Thyroid gland (tissue), 4 donors: ENCODE measurements around the gene CIDEC. TPM values are rescaled to one million over a fixed set of nuclear protein-coding genes. Genes with fewer than 3 reads are reported as not detected.

ENCODE experiments used
- DNase-seq, 2 donors: peaks; one replicate each; pipeline ENCODE4 v3.0.0-alpha.2; 2019
- H3K27ac ChIP-seq, 3 donors: fragments of 200-600 bp; sonication (generic); 1 replicate in 2 of 3; 2 replicates in 1 of 3; pipeline ENCODE4 v1.5.1; 2016 to 2019; ENCODE audit warnings: mild to moderate bottlenecking in 1 of 3, moderate library complexity in 1 of 3
- H3K27me3 ChIP-seq: fragments of 200-600 bp; sonication (generic); one replicate; pipeline ENCODE4 v1.5.1; 2019
- H3K36me3 ChIP-seq, 2 donors: fragments of 200-600 bp; sonication (generic); one replicate each; pipeline ENCODE4 v1.5.1; 2016 to 2019
- H3K4me1 ChIP-seq, 2 donors: fragments of 200-600 bp; sonication (generic); one replicate each; pipeline ENCODE4 v1.5.1; 2017 to 2019
- H3K4me3 ChIP-seq, 3 donors: fragments of 200-600 bp; sonication (generic); replicated peaks in 1 of 3; 1 replicate in 2 of 3; 2 replicates in 1 of 3; pipeline ENCODE4 v1.5.1; 2016; ENCODE audit warnings: mild to moderate bottlenecking in 1 of 3
- H3K9me3 ChIP-seq: fragments of 200-600 bp; sonication (generic); one replicate; pipeline ENCODE4 v1.5.1; 2017
- POLR2A ChIP-seq, 2 donors: fragments of 450-650 bp; IDR thresholded peaks; one replicate each; pipeline ENCODE4 v1.6.1; 2017; ENCODE audit warnings: antibody characterized with exemption in 2 of 2, mild to moderate bottlenecking in 2 of 2, moderate library complexity in 1 of 2
- WGBS, 2 donors: methylation state at CpG; one replicate each; pipeline ENCODE4 v1.1.5; 2017; 5-methylcytosine and 5-hydroxymethylcytosine counted together
- intact Hi-C: fragments of 100-400 bp; cut with DNase I; formaldehyde crosslinking; loops from one replicate; pipeline ENCODE4 v1.15.1; 2023
- total RNA-seq, 4 donors: library from RNA; depleted of rRNA; stranded (reverse); fragments of >200 nt; gene quantifications; one replicate each; pipeline ENCODE4 v1.2.3, GENCODE V29; 2016
- TF ChIP-seq, protein P1 (sequence below), 6 experiments: fragments of 200-600 bp in 3 of 6; fragments of 450-650 bp in 3 of 6; sonication (generic) in 3 of 6; IDR thresholded peaks; one replicate each; pipeline ENCODE4 v1.5.1; 2016 to 2019; ENCODE audit warnings: antibody characterized with exemption in 6 of 6, mild to moderate bottlenecking in 2 of 6, inconsistent platforms in 1 of 6, moderate library complexity in 1 of 6

Gene CIDEC
- total RNA-seq, 4 donors from 2014 or later, result 2.2 to 9.4 (median 3.0) TPM

DNA sequence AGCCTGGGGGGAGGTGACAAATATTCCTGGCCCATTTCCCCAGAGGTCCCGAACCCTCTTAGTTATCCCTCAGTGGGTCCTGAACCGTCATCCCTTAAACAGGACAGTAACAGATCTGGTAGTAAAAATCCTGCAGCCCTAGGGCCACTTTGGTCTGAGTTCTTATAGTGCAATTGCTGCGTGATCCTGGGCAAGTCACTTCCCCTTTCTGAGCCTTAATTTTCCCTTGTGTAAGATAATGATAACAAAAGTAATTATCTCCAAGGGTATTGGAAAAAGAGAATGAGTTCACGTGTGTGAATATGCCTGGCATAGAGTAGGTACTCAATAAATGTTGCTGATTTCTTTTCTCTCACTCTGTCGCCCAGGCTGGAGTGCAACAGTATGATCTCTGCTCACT is 7.4 kb upstream of the CIDEC start:
- 84 to 86% methylated on average over 5 of the region's 5 CpGs for WGBS, 2 donors
- no peak overlapping the region for H3K4me3 ChIP-seq
- no peaks in the 10 kb centered on the region for H3K9me3 ChIP-seq
- H3K27me3 ChIP-seq, result no peaks in the 10 kb centered on the region
- peaks cover 0 to 1% of the 10 kb centered on the region in 2 donors for H3K36me3 ChIP-seq
- TF ChIP-seq, protein P1, sequence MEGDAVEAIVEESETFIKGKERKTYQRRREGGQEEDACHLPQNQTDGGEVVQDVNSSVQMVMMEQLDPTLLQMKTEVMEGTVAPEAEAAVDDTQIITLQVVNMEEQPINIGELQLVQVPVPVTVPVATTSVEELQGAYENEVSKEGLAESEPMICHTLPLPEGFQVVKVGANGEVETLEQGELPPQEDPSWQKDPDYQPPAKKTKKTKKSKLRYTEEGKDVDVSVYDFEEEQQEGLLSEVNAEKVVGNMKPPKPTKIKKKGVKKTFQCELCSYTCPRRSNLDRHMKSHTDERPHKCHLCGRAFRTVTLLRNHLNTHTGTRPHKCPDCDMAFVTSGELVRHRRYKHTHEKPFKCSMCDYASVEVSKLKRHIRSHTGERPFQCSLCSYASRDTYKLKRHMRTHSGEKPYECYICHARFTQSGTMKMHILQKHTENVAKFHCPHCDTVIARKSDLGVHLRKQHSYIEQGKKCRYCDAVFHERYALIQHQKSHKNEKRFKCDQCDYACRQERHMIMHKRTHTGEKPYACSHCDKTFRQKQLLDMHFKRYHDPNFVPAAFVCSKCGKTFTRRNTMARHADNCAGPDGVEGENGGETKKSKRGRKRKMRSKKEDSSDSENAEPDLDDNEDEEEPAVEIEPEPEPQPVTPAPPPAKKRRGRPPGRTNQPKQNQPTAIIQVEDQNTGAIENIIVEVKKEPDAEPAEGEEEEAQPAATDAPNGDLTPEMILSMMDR (IDR thresholded peaks at IDR 0.05), result no peak
- TF ChIP-seq POLR2A (IDR thresholded peaks at IDR 0.05), result no peak
- no peak overlapping the region for H3K27ac ChIP-seq
- intact Hi-C loops, result no loop called here
- peaks cover 11 to 13% of the 10 kb centered on the region in 2 donors for H3K4me1 ChIP-seq
- no peak for DNase-seq

DNA sequence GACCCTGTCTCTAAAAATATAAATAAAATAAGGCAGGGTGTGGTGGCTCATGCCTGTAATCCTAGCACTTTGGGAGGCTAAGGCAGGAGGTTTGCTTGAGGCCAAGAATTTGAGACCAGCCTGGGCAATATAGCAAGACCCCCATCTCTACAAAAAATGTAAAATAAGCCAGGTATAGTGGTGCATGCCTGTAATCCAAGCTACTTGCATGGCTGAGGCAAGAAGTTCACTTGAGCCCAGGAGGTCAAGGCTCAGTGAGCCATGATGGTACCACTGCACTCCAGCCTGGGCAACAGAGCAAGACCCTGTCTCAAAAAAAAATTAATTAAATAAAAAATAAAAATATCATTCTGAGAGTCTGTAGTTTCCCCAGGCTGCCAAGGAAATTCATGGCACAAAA is 6.3 kb upstream of the CIDEC start:
- no peak overlapping the region for H3K4me3 ChIP-seq
- H3K27me3 ChIP-seq, result no peaks in the 10 kb centered on the region
- intact Hi-C loops, result no loop called here
- H3K9me3 ChIP-seq, result no peaks in the 10 kb centered on the region
- no peak for TF ChIP-seq POLR2A (IDR thresholded peaks at IDR 0.05)
- TF ChIP-seq, protein P1 (IDR thresholded peaks at IDR 0.05), result no peak
- no peak overlapping the region for H3K27ac ChIP-seq
- H3K36me3 ChIP-seq, result no peaks in the 10 kb centered on the region
- DNase-seq, result no peak
- H3K4me1 ChIP-seq, result peaks cover 3 to 4% of the 10 kb centered on the region in 2 donors

DNA sequence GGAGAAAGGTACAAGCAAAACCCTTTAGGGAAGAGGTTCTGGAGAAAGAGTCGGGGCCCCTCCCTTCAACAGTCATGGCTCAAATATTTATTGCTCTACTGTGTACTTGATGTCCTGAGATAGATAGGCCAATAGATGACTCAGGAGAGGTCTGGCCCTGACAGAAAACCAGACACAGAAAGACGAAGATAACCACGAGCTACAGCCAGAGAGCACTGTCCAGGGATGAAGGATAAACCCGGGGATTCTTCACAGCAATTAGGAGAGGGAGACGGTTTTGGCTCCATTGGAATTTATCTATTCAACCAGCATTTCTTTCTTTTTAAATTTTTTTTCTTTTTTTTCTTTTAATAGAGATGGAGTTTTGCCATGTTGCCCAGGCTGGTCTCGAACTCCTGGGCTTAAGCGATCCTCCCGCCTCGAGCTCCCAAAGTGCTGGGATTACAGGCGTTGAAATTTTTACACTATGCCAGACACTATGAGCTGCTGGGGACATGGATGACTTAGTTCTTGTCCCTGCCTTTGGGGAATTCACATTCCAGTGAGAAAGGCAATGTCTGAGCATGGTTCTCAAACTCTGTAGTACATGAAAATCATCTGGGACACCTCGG is 4.6 kb upstream of the CIDEC start:
- Histone ChIP-seq H3K36me3 (no peaks in the 10 kb centered on the region), H3K4me1 (no peaks in the 10 kb centered on the region), H3K27ac (no peak overlapping the region), H3K4me3 (no peak overlapping the region), H3K9me3 (no peaks in the 10 kb centered on the region), H3K27me3 (no peaks in the 10 kb centered on the region)
- intact Hi-C loops, result no loop called here
- 79 to 83% methylated on average over 11 of the region's 11 CpGs for WGBS, 2 donors
- no peak for DNase-seq
- TF ChIP-seq POLR2A (IDR thresholded peaks at IDR 0.05), result no peak
- TF ChIP-seq, protein P1 (IDR thresholded peaks at IDR 0.05), result no peak

DNA sequence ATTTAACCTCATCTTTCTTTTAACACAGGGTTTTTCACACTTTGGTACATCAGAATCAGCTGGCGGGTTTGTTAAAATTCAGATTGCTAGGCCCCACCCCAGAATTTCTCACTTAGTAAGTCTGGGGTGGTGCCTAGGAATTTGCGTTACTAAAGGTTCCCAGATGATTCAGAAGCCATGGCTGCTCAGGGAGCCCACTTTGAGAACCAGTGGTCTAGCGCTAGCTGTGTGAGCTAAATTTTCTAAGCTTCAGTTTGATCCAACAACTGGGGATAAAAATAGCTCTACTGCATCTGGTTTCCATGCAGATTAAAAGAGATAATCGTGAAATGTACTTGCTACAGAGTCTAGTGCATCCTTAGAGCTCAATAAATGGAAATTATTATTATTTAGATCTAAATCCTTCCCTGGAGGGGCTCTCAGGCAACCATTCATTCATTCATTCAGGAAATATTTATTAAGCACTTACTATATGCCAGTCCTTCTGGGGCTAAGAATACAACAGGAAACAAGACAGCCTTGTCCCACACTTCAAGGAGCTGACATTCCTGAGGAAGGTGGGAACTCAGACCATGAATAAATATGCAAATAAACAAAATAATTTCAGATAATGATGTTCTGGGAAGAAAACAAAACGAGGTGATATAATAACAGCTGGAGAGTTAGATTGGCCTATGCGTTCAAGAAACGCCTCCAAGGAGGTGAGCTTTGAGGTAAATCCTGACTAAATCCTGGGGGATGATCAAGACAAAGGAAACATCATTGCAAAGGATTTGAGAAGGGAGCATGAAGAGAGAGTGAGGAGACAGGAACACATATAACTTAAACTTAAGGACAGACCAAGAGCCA is 3.9 kb upstream of the CIDEC start:
- H3K36me3 ChIP-seq, result no peaks in the 10 kb centered on the region
- H3K27me3 ChIP-seq, result no peaks in the 10 kb centered on the region
- no peaks in the 10 kb centered on the region for H3K4me1 ChIP-seq
- H3K27ac ChIP-seq, result no peak overlapping the region
- intact Hi-C loops, result no loop called here
- 86 to 91% methylated on average over 7 of the region's 7 CpGs for WGBS, 2 donors
- no peaks in the 10 kb centered on the region for H3K9me3 ChIP-seq
- no peak for DNase-seq
- no peak overlapping the region for H3K4me3 ChIP-seq
- TF ChIP-seq POLR2A (IDR thresholded peaks at IDR 0.05), result no peak
- TF ChIP-seq, protein P1 (IDR thresholded peaks at IDR 0.05), result no peak

DNA sequence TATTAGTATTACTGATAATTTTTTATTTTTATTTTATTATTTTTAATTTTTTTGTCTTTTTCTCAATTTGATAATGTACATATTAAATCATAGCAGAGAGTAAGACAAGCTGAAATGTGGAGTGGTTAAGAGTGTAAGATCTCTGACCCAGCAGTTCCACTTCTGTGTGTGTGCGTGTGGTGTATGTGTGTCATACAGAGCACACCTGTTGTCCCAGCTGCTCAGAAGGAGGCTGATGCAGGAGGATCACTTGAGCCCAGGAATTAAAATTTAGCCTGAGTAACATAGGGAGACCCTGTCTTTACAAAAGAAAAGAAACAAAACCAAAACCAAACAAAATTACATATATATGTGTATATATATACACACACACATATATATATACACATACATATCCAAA is 1.4 kb upstream of the CIDEC start:
- WGBS, 2 donors, result 97 to 98% methylated on average over 1 of the region's 1 CpG
- H3K9me3 ChIP-seq, result no peaks in the 10 kb centered on the region
- TF ChIP-seq, protein P1 (IDR thresholded peaks at IDR 0.05), result no peak
- TF ChIP-seq POLR2A (IDR thresholded peaks at IDR 0.05), result no peak
- intact Hi-C loops, result no loop called here
- no peak for DNase-seq
- H3K4me3 ChIP-seq, result no peak overlapping the region
- H3K27ac ChIP-seq, result no peak overlapping the region
- H3K27me3 ChIP-seq, result no peaks in the 10 kb centered on the region
- H3K36me3 ChIP-seq, result no peaks in the 10 kb centered on the region
- H3K4me1 ChIP-seq, result no peaks in the 10 kb centered on the region
